Type B pancreatic cell (in vitro differentiated cells): ENCODE measurements around the gene TOMM40L. TPM values are rescaled to one million over a fixed set of nuclear protein-coding genes. Genes with fewer than 3 reads are reported as not detected.
A peak's percentile ranks its signal among the peaks of the same experiment; 100 is the strongest.

ENCODE experiments used
- DNase-seq: peaks from one replicate; pipeline ENCODE4 v3.0.0; 2021; ENCODE audit warnings: mixed read lengths; ENCODE audit not compliant: unreplicated experiment; ENCODE audit errors: extremely low spot score
- H3K27ac Mint-ChIP-seq: 2 replicates; pipeline ENCODE4 v1.8.0; 2021; ENCODE audit warnings: mild to moderate bottlenecking, mixed read lengths
- H3K27me3 Mint-ChIP-seq: 2 replicates; pipeline ENCODE4 v1.8.0; 2021; ENCODE audit warnings: mixed read lengths
- H3K36me3 Mint-ChIP-seq: 2 replicates; pipeline ENCODE4 v1.8.0; 2021; ENCODE audit warnings: mixed read lengths
- H3K4me1 Mint-ChIP-seq: one replicate; pipeline ENCODE4 v1.8.0; 2021; ENCODE audit warnings: mixed read lengths; ENCODE audit not compliant: unreplicated experiment
- H3K4me3 Mint-ChIP-seq: 2 replicates; pipeline ENCODE4 v1.8.0; 2021; ENCODE audit warnings: mild to moderate bottlenecking, mixed read lengths
- H3K9me3 Mint-ChIP-seq: 2 replicates; pipeline ENCODE4 v1.8.0; 2021; ENCODE audit warnings: mixed read lengths
- total RNA-seq: library from RNA; stranded (reverse); gene quantifications from 2 replicates; pipeline ENCODE4 v1.2.1, GENCODE V29; 2021; ENCODE audit warnings: low replicate concordance
- TF ChIP-seq, protein P1 (sequence below): fragments of 200-600 bp; sonication (generic); conservative IDR thresholded peaks from 2 replicates; pipeline ENCODE4 v1.5.0; 2021; ENCODE audit warnings: antibody characterized with exemption, mild to moderate bottlenecking

The TOMM40L gene
- total RNA-seq, 1 donor from 2014 or later = 13.6 TPM

DNA sequence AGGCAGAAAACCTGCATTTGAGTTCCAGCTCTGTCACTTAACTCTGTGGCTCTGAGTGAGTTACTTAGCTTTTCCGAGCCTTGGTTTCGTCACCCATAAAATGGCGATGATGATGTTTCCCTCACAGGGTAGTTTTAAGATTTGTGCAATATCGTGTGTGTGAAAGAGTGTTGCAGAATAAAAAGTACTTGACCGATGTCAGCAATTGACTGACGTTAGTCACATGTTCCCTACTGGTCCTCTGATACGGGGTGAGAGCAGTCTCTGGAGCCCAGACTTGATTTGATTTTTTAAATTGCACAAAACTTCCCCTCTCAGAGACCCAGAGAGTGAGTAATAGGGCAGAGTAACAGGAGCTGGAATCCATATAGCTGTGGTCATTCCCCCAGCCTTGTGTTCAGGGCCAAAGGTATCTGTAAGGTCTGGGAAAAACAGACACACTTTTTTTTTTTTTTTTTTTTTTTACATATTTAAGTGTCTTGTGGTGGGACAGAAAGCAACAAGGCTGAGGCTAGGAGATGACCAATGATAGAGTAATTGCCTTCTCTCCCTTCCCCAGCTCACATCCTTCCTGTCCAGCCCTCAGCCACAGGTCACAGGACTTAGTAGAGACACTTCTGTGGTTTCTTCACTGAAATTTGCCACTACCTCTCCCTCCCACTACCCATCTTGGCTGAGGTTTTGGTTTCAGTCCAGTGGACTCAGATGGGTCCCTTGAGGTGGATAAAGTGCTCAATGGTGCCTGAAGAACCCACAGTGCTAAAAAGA, 8.7 kb upstream of the TOMM40L start:
- Mint-ChIP-seq H3K36me3 (peaks cover 20% of the 10 kb centered on the region), H3K4me3 (no peak overlapping the region), H3K27me3 (no peaks in the 10 kb centered on the region), H3K9me3 (no peaks in the 10 kb centered on the region), H3K27ac (peak overlapping the region; percentile 13), H3K4me1 (peaks cover 9% of the 10 kb centered on the region)
- TF ChIP-seq, protein P1, sequence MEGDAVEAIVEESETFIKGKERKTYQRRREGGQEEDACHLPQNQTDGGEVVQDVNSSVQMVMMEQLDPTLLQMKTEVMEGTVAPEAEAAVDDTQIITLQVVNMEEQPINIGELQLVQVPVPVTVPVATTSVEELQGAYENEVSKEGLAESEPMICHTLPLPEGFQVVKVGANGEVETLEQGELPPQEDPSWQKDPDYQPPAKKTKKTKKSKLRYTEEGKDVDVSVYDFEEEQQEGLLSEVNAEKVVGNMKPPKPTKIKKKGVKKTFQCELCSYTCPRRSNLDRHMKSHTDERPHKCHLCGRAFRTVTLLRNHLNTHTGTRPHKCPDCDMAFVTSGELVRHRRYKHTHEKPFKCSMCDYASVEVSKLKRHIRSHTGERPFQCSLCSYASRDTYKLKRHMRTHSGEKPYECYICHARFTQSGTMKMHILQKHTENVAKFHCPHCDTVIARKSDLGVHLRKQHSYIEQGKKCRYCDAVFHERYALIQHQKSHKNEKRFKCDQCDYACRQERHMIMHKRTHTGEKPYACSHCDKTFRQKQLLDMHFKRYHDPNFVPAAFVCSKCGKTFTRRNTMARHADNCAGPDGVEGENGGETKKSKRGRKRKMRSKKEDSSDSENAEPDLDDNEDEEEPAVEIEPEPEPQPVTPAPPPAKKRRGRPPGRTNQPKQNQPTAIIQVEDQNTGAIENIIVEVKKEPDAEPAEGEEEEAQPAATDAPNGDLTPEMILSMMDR = no peak
- DNase-seq = no peak

DNA sequence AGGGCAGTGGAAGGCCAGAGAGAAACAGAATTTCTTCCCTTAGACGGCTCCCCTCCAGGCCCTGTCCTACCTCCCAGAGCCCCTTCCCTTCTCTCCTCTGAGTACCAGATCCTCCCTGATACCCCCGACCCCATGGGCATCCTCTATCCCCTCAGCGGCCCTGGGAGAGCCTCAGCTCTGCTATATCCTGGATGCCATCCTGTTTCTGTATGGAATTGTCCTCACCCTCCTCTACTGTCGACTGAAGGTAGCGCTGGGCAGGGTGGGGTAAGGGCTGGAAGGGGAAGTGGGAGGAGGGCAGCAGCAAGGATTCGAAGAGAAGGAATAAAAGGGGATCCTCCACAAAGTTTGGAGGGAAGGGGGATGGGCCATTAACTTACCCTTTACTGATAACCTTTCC, 8.0 kb upstream of the TOMM40L start:
- H3K4me3 Mint-ChIP-seq = no peak overlapping the region
- H3K9me3 Mint-ChIP-seq = no peaks in the 10 kb centered on the region
- DNase-seq = no peak
- H3K27me3 Mint-ChIP-seq = no peaks in the 10 kb centered on the region
- peaks cover 9% of the 10 kb centered on the region for H3K4me1 Mint-ChIP-seq
- peaks cover 20% of the 10 kb centered on the region for H3K36me3 Mint-ChIP-seq
- no peak overlapping the region for H3K27ac Mint-ChIP-seq
- TF ChIP-seq, protein P1 = no peak

DNA sequence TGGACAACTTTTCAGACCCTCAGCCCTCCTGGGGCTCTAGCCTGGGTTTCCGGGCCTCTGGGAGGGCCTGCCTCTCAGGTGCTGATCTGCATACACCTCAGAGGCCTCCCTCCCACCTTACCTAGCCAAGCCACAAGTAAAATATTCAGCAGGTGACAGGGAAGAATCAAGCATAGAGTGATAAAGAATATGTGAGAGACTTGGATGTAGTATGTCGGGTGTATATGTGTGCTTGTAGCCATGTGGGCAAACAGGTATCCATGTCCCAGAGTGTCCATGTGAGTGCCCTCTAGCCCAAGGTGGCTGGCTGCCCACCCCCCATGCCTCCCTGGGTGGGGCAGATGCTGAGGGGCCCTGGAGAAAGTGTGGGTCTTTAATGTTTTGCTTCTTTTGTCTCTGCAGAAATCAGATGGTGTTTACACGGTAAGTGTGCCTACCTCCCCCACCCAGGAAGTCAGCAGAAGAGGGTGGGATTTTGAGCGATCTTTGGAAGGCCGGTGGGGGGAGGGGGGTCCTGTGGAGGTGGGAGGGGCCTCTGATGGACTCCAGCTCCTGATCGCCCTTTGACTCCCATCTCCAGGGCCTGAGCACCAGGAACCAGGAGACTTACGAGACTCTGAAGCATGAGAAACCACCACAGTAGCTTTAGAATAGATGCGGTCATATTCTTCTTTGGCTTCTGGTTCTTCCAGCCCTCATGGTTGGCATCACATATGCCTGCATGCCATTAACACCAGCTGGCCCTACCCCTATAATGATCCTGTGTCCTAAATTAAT, 7.4 kb upstream of the TOMM40L start:
- H3K4me3 Mint-ChIP-seq = no peak overlapping the region
- peaks cover 2% of the 10 kb centered on the region for H3K27me3 Mint-ChIP-seq
- H3K9me3 Mint-ChIP-seq = no peaks in the 10 kb centered on the region
- peaks cover 15% of the 10 kb centered on the region for H3K36me3 Mint-ChIP-seq
- H3K4me1 Mint-ChIP-seq = peaks cover 9% of the 10 kb centered on the region
- DNase-seq = no peak
- TF ChIP-seq, protein P1 = no peak
- H3K27ac Mint-ChIP-seq = no peak overlapping the region

DNA sequence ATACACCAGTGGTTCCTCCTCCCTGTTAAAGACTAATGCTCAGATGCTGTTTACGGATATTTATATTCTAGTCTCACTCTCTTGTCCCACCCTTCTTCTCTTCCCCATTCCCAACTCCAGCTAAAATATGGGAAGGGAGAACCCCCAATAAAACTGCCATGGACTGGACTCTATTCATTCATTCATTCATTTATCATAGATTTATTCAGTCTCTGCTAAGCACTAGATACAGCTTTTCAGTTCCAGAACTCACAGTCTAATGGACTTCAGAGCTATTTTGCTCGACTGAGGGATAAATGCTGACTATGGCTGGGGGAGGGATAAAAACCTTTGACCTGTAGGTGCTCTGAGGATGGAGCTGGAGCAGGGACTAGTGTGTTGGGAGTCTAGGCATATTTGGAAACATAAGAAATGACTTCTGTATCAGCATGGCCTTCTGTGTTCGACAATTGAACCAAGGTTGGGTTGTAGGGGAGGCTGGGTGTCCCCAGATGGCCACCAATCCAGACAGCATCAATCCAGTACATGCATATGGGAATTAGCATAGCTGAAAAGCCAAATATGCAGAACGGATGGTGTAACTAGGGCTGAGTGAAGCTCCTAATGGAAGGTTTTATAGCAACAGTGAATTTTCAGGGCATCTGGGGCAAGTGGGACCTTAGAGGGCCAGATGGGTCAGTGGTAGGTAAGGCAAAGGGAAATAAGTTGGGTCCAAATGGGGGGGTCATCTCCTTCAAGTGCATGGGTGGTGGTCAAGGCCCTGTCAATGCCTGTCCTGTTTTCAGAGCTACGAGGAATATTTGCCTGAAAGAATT, 6.6 kb upstream of the TOMM40L start:
- Mint-ChIP-seq H3K27me3 (peaks cover 5% of the 10 kb centered on the region), H3K4me1 (peaks cover 9% of the 10 kb centered on the region), H3K4me3 (no peak overlapping the region), H3K36me3 (peaks cover 7% of the 10 kb centered on the region), H3K9me3 (no peaks in the 10 kb centered on the region), H3K27ac (no peak overlapping the region)
- DNase-seq = no peak
- TF ChIP-seq, protein P1 = no peak

DNA sequence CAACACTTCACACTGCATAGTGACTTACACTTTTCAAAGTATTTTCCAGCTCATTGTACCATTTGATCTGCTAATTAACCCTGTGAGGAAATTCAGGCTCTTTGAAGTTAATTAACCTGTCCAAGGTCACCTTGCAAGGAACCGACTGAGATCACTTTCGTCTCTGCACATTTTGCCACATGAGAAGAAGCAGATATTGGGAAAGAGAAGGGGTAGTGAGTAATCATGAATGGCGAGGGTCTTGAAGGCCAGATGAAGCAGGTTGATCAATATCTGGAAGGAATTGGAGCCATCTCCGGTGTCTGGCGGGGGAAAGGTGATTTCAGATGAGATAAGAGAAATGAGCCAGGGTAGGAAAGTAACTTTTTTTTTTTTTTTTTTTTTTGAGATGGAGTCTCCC, 5.9 kb upstream of the TOMM40L start:
- Mint-ChIP-seq H3K27me3 (peaks cover 5% of the 10 kb centered on the region), H3K36me3 (peaks cover 3% of the 10 kb centered on the region), H3K4me1 (peaks cover 9% of the 10 kb centered on the region), H3K4me3 (no peak overlapping the region), H3K27ac (no peak overlapping the region), H3K9me3 (no peaks in the 10 kb centered on the region)
- TF ChIP-seq, protein P1 = no peak
- no peak for DNase-seq
